Measurements from ENCODE around the gene RNF151. TPM values are rescaled to one million over a fixed set of nuclear protein-coding genes. Genes with fewer than 3 reads are reported as not detected.

Gene RNF151
- total RNA-seq, 2 experiments from 2014 or later = not detected

Other genes starting within 250 kb of the RNF151 start
- gene NME3, start 195.3 kb upstream of the RNF151 start, total RNA-seq = 10 to 100 TPM; 31.3 to 47.4 TPM
- gene EME2, start 194.0 kb upstream of the RNF151 start, total RNA-seq = 10 to 100 TPM; 28.7 to 33.4 TPM
- 100 to 1,000 TPM in 1 of 2 experiments, 10 to 100 TPM in 1; 93.6 to 105 TPM for gene MRPS34, start 193.7 kb upstream of the RNF151 start, total RNA-seq
- gene SPSB3, start 184.3 kb upstream of the RNF151 start, total RNA-seq = 10 to 100 TPM; 38.0 to 42.9 TPM
- gene NUBP2, start 183.9 kb upstream of the RNF151 start, total RNA-seq = 10 to 100 TPM; 40.2 to 53.8 TPM
- under 1 TPM in 1 of 2 experiments, not detected in 1; 0.15 TPM for gene IGFALS, start 173.2 kb upstream of the RNF151 start, total RNA-seq
- 10 to 100 TPM; 34.9 to 45.6 TPM for gene HAGH, start 140.0 kb upstream of the RNF151 start, total RNA-seq
- 10 to 100 TPM; 11.3 to 12.9 TPM for gene FAHD1, start 139.7 kb upstream of the RNF151 start, total RNA-seq
- not detected for gene MEIOB, start 94.7 kb upstream of the RNF151 start, total RNA-seq
- not detected for gene HS3ST6, start 48.4 kb upstream of the RNF151 start, total RNA-seq
- gene MSRB1, start 23.7 kb upstream of the RNF151 start, total RNA-seq = 10 to 100 TPM; 12.8 to 13.6 TPM
- gene RPL3L, start 12.2 kb upstream of the RNF151 start, total RNA-seq = not detected
- 100 to 1,000 TPM; 103 to 125 TPM for gene NDUFB10, start 7.3 kb upstream of the RNF151 start, total RNA-seq
- 1,000 to 10,000 TPM; 2,564 to 2,882 TPM for gene RPS2, start 2.0 kb upstream of the RNF151 start, total RNA-seq
- gene TBL3, start 5.2 kb downstream of the RNF151 start, total RNA-seq = 10 to 100 TPM; 26.1 to 27.0 TPM
- under 1 TPM; 0.87 to 0.89 TPM for gene NOXO1, start 14.6 kb downstream of the RNF151 start, total RNA-seq
- 10 to 100 TPM; 23.8 to 25.2 TPM for gene GFER, start 17.3 kb downstream of the RNF151 start, total RNA-seq
- gene SYNGR3, start 23.1 kb downstream of the RNF151 start, total RNA-seq = 1 to 10 TPM; 1.3 to 1.9 TPM
- 10 to 100 TPM; 56.3 to 56.5 TPM for gene ZNF598, start 43.0 kb downstream of the RNF151 start, total RNA-seq
- under 1 TPM; 0.42 to 0.69 TPM for gene NPW, start 52.9 kb downstream of the RNF151 start, total RNA-seq
- gene NHERF2, start 60.0 kb downstream of the RNF151 start, total RNA-seq = 1 to 10 TPM; 1.1 to 1.4 TPM
- 10 to 100 TPM; 23.8 to 34.4 TPM for gene NTHL1, start 81.0 kb downstream of the RNF151 start, total RNA-seq
- 100 to 1,000 TPM; 112 to 115 TPM for gene TSC2, start 81.1 kb downstream of the RNF151 start, total RNA-seq
- gene PKD1, start 169.0 kb downstream of the RNF151 start, total RNA-seq = 10 to 100 TPM; 72.9 to 77.2 TPM
- under 1 TPM; 0.20 to 0.42 TPM for gene RAB26, start 181.8 kb downstream of the RNF151 start, total RNA-seq
- 10 to 100 TPM; 55.6 to 59.7 TPM for gene TRAF7, start 188.9 kb downstream of the RNF151 start, total RNA-seq
- under 1 TPM; 0.07 to 0.19 TPM for gene CASKIN1, start 229.7 kb downstream of the RNF151 start, total RNA-seq
- 10 to 100 TPM; 35.9 to 36.4 TPM for gene MLST8, start 238.6 kb downstream of the RNF151 start, total RNA-seq
- gene BRICD5, start 244.0 kb downstream of the RNF151 start, total RNA-seq = 10 to 100 TPM; 13.9 to 17.4 TPM
- 10 to 100 TPM; 19.4 to 22.9 TPM for gene PGP, start 248.0 kb downstream of the RNF151 start, total RNA-seq

All from activated CD4-positive, alpha-beta T cell treated with anti-CD3 and anti-CD28 coated beads, Interleukin-2, amount 10 ng/mL, durations not matched to agents 7 days and 5 days (primary cell).